NCI-H1436 (cell line): ENCODE results near the gene KIF26B.
"Not testable (repeated sequence)": the region's sequence is repeated elsewhere in the genome, so short reads cannot be mapped to it uniquely, and the experiment has no call there.

ENCODE experiments used
- DNase-seq: peaks from one replicate; lab custom pipeline; 2025; lab: John Stamatoyannopoulos, UW

KIF26B gene

DNA sequence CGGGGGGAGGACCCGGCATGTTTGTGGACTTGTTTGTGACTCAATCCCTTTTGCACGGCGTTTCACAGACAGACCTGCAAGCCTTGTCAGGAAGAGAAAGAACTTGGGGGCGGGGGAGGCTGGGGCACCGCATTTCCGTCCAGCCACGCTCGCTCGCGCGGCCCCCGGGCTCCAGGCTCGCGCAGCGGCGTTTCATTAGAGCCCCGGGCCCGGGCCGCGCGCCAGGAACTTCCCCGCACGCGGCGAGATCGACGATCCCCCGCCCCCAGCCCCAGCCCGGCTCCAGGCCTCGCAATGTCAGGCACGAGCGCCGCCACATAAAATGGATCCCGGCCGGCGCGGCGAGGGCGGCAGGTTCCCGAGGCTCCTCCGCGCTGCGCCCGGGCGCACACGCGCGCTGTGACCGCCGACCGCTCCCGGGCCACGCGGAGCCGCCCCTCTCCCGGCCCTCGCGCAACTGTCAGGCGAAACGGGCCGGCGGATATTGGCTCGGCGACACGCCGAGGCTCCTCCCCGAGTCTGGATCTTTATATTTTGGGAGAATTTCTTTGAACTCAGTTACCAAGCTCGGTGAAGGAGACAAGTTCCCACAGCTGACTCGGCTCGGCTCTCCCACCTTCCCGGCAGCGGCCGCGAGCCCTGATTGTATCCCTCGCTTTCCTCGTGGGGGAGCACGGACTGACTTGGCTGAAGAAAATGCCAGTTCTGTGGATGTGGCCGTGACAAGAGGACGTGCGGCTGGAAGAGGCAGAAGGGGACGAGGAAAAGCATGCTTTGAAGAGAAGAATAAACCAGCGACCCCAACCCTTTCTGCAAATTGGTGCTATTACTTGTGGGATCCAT, at the start of gene KIF26B:
KIF26B (plus strand) TSS at position 557 of the 843 bp plus-strand sequence. CDS start 440 bp downstream, outside the sequence.
- no peak for DNase-seq

DNA sequence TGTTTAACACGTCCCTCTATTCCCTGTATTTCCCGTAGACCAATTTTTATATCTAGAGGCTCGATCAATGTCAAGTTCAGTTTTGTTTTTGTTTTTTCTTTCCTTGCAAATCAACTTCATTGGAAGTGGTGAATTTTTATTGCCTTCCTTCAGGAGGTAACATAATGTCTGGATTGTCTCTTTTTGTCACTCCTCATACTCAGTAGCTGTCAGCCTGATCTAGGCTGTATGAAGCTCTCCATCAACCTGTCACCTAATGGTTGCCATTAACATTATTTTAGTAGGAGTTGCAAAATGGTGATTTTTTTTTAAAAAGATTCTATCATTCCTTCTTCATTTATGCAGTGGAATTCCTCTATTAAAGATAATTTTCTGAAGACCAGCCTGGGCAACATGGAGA, 49.7 kb upstream of the KIF26B start:
- DNase-seq: no peak

DNA sequence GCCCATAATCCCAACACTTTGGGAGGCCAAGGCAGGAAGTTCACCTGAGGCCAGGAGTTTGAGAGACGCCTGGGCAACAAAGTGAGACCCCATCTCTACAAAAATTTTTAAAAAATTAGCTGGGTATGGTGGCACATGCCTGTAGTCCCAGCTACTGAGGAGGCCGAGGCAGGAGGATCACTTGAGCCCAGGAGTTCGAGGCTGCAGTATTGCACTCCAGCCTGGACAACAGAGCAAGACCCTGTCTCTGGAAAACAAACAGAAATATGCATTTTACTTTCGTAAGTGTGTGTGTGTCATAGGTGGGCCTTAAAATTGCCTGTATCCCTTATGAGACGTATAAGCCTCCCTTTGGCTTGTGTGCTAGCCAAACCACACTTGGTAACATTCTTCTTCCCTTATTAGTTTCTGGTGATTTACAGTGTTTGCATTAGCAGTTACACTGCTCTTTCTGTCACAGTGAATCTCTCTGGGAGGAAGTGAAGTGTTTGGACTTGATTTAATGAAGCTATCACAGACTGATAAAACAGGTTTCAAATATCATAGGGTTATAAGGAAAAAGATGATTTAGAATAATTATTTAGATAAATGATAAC, 48.9 kb upstream of the KIF26B start:
- DNase-seq: no peak

DNA sequence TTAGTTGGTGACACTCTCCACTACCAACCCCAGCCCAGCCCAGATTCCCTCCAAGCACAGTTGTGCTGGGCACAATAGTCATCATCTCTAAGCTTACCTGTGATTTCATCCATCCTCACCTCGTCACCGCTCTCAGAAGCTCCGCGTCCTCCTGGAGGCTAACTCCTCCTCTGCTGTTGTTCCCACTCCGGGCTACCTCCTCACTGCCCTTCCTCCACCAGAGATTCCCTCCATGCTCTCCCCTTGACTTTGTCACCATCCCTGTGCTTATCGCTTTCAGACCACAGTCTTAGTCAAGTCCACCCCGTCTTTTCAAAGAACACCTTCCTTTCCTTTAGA, 47.0 kb upstream of the KIF26B start:
- DNase-seq: no peak

DNA sequence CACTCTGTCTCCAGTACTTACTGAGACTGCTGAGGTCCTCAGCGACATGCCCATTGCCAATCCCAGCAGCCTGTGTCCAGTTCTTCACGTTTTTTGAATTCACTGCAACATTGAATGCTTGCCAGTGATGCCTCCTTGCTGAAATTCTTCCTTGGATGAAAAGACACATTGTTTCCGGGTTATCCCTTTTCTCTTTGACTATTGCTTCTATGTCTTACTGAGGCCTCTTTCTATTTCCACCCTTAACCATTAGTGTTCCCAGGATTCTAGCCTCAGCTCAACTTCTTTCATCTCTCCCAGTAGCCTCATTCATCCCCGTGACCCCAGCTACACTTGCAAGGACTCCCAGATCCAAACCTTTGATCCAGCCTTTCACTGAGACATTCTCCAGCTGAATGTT, 46.5 kb upstream of the KIF26B start:
- DNase-seq: no peak

DNA sequence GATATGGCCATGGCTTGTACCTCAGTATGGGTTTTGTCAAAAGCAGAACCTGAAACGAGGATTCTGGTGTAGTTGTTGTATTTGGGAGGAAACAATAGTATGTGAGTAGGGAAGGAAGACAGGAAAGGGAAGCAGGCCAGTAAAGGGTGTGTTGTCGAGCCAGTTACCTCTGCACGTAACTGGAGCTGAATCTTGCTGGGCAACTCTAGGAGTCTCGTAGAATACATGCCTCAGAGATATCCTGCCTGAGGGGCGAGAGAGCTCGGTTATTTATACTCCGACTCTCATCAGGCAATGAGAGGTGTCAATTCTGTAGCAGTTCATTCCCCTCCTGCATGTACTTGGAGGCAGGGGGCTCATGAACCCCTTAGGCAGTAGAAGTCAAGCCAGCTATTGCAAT, 45.9 kb upstream of the KIF26B start:
- no peak for DNase-seq

DNA sequence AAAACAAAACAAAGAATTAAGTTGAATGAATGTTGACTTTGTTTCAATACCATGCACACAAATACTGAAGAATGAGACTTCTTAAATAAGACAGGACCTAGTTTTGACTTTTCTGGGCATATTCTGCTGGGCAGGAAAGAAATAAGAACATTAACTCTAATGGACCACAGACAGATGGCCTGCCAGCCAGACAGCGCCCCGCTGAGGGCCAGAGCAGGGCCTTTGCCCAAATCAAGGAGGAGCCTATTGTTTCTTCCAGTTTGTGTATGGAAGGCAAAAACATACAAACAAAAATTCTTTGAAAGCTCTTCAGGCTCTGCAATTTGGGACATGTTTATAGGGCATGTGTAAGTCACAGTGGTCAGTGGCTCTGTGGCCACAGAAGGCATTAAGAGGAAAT, 44.4 kb upstream of the KIF26B start:
- DNase-seq: no peak

DNA sequence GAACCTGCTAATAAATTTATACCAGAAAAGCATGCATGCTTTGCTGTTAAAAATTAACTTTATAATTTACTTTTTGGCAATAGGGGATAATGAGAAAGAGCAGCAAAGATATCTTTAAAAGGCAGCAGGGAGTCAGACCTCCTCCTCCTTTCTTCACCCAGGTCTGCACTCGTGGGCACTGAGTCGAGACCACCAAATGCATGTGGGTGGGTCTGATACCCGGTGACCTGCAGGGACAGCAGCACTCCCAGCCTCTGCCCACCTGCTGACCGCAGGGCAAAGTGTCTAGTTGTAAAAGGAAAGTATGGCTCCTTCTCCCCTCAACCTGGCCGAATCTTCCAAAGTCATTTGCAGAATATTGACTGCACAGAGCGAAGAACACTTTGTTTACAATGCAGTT, 43.7 kb upstream of the KIF26B start:
- no peak for DNase-seq

DNA sequence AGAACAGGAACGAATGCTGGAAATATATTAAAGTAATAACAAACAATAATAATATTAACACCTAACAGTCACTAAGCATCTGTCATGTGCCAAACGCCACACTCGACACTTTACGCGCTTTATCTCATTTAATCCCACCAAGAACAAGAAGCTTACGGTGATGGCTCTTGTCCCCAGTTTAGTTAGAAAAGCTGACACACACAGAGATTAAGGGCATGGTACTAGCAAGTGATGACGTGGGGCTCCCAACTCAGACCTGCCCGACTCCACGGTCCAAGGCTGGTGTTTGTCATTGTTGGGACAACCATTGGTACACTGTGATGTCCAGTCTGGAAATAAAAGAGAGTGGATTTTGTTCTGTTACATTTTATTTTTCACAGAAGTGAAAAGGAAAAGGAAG, 41.1 kb upstream of the KIF26B start:
- no peak for DNase-seq

DNA sequence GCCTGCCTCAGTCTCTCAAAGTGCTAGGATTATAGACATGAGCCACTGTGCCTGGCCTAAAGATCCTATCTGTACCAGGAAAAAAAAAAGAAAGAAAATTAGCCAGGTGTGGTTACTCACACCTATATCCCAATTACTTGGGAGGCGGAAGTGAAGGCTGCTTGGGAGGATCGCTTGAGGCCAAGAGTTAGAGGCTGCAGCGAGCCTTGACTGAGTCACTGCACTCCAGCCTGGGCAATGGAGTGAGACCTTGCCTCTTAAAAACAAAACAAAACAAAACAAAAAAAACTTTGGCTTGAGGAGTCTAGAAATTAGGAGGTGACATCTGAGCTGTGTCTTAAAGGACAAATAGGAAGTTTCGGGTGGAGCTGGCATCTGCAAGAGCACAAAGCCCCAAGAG, 38.7 kb upstream of the KIF26B start:
- no peak for DNase-seq

DNA sequence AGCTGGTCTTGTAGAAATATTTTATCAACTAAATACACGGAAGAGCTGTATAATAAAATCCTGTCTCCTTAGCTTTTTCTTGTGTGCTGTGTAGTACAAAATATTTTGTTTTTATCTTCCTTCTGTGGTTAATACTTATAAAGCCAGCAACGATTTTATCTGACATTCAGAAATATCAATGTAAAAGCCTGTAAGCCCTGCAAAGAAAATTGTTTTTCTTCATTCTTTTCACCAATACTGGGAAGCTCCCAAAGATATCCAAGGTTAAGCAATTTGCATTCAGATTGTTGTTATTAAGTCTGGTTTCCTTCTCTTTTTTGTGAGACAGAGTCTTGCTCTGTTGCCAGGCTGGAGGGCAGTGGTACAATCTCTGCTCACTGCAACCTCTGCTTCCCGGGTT, 38.0 kb upstream of the KIF26B start:
- no peak for DNase-seq

DNA sequence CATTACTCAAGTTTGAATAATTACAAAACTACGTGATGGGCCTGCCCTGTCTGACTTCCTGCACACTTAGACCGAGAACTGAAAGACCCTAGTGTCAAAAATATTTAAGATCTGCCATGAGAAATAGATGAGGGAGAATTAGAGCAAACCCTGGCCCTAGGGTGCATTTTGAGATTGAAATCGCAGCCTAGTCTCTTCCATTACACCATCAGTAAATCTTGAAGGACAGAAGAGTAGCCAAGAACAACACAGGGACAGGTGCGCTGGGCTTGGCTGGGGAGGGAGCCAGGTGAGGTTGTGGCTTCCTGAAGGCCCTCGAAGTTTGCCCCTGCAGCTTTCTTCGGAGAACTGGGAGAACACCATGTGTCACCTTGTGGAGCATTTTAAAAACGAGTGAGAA, 36.7 kb upstream of the KIF26B start:
- DNase-seq: no peak

DNA sequence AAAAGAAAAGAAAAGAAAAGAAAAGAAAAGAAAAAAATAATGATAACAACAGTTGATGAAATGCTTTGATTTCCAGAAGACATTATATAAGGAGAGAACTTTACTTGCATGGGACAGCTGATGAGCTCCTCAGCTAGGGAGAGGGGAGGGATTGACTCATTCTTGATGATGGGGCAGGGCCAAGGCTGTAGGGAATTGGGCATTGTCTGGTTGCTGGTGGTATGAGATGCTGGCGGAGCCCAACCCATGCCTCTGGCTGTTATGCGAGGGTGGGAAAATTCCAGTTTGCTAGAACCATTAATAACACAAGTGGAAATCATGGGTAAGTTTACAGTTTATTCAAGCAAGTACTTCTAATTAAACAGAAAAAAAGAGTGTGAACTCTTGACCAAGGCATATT, 36.0 kb upstream of the KIF26B start:
- DNase-seq: no peak

DNA sequence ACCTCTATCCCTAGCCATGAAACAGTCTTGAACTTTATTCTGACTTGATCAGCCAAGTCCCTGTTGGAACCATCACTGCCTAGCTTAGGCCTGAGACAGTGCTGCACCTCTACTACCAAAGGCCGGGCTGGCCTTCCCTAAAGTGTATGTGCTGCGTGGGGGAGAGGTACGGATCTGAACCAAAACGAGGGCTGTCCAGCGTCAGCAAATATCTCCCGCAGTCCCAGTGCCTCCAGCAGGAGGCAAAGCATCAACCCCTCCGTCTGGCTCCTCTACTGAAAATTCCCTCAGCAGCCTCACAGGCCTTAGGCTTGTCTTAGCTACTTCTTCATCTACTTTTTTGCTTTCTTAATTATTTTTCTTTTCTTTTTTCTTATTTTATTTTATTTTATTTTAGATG, 33.3 kb upstream of the KIF26B start:
- no peak for DNase-seq

DNA sequence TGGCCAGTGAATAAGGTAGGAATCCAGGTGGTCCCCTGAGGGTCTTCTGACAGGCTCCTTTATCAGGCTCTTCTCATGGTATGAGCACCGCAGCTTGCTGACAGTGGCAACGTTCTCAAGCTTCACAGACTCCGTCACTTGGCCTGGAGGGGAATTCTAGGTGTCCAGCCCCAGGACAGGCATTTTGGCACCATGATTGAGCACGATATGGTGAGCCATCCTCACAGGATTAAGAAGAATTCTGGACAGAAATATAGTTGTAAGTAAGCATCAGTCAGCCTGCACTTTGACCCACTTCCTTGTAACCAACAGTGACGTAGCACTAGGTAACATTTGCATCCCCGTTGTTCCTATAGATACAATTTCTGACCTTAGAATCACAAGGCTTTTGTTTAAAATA, 30.5 kb upstream of the KIF26B start:
- no peak for DNase-seq

DNA sequence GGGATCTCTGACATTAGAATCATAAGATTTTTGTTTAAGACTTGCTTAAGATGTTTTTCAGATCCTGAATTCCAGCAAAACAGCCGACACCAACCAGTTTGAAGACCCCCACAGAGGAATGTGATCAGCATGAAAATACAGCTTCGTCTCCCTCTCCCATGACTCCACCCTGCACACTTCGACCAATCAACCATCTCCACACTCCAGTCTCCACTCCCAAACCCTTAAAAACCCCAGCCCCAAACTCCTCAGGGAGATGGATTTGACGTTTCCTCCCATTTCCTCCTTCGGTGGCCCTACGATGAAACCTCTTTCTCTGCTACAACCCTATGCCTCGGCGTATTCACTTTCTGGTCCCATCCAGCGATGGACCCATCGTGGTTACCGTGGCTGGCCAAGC, 30.1 kb upstream of the KIF26B start:
- DNase-seq: no peak

DNA sequence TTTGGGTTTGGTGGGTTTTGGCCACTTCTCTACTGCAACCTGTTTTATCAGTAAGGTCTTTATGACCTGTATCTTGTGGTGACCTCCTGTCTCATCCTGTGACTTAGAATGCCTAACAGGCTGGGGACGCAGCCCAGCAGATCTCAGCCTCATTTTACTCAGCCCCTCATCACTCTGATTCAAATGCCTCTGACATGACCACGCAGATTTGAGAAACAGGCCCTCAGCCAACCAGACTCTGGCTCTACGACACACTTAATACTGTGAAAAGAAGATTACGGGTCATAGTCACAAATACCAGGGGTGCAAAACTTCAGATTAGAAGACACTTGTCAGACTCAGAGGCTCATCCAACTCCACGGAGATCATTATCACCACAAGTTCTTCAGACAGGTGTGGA, 28.3 kb upstream of the KIF26B start:
- no peak for DNase-seq

DNA sequence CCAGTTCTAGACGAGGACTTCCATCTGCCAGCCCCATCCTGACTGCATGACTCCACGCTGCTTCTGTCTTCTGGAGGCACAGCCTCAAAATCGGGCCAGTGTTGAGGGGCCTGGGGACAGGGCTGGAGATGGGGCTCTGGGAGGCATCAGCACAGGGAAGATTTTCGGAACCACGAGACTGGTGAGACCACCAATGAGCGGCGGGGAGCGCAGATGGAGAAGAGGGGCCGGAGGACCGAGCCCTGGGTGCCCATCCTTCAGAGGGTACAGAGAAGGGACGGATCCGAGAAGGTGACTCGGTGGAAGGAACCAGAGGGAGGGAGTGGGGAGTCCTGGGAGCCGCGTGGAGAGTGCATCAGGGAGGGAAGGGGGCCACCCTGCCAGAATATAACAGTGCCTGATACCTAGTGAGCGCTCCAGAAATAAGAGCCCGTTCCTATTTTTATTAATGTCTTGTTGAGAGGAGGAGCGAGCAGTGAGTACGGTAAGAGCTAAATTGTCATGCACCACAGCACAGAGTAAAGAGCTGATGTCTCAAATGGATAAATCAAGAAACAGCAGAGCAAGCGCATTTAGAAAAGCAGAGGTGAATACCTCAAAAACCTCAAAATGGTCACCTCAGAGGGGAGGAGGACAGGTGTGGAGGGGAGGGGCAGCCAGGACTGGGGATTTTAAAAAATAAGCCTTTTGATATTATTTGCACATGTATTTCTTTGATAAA, 26.2 kb upstream of the KIF26B start:
- no peak for DNase-seq

DNA sequence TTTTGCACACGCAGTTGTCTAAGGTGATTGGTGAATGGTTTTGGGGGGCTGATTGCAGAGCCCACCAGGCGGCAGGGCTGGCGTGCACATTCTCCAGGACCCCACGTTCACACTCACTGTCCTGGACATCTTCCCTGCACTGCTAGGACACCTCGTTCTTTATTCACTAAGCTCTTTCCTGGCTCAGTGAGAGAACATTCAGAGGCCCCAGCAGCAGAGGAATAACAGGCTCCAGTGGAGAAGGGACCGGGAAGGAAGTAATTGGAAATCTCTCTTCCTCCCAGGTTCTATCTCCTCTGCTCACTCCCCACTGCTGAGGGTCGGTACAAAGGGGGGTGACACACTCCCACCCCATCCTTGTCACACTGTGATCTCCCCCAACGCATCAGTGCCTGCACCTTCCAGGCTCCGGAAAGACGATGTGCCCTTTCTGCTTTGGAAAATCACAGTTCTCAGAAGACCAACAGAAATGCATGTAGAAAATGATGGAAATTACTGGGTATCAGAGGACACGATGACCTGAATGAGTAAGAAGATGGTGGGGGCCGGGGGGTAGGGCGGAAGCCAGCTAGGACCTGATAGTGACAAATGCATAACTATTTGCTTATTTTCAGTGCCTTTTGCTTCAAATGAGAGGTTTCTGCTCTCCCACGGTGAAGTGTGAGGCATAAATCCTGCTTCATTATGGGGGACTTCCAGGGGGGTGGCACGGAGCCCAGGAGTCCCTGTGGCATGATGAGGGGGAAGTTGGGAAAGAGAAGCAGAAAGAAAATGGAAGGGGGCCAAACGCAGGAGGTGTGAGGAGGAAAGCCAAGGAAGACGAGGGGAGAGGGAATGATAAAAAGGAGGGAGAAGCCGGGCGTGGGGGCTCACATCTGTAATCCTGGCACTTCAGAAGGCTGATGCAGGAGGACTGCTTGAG, 25.2 kb upstream of the KIF26B start:
- no peak for DNase-seq

DNA sequence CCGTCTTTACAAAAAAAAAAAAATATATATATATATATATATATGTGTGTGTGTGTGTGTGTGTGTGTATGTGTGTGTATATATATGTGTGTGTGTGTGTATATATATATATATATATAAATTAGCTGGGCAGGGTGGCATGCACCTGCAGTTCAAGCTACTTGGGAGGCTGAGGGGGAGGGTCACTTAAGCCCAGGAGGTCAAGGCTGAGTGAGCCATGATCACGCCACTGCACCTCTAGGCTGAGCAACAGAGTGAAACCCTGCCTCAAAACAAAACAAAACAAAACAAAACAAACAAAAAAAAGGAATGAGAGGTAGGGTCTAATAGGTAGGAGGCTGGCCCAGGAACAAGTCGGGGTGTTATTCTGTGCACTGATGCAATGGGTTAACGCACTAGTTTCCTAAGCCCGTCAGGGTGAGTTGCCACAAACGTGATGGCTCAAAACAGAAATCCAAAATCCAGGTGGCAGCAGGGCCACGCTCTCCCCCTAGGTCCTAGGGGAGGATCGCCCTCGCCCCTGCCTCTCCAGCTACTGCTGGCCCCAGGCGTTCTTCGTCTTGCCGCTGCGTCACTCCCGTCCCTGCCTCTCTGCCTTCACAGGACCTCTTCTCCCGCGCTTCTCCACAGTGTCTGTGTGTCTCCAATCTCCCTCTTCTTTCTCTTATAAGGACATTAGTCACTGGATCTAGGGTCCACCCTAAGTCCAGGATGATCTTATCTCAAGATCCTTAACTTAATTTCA, 24.3 kb upstream of the KIF26B start:
- not testable (repeated sequence) for DNase-seq

DNA sequence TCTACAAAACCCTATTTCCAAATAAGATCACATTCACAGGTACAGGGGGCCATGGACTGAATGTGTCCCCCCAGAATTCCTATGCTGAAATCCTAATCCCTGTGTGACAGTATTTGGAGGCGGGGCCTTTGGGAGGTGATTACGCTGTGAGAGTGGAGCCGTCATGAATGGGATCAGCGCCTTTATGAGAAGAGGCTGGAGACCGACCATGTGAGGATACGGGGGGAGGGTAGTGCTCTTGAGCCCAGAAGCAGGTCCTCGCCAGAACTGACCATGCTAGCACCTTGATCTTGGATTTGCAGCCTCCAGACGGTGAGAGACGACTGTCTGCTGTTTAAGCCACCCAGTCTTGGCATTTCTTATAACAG, 23.8 kb upstream of the KIF26B start:
- DNase-seq: no peak

DNA sequence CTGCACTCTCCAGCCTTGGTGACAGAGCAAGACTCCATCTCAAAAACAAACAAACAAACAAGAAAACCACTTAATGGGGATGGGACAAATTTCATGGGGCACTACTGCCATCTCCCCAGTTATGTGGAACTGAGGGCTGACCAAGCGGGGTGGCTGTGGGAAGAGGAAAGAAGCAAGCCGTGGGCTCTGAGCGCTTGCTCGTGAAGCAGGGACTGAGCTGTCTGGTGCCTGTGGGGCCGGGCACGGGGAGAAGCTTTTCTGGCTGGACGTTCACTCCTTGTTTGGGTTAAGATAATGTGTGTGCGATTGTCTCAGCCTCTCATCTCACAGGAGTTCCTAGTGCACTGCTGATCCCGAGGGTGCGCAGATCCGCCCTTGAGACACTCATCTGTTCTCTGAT, 22.0 kb upstream of the KIF26B start:
- DNase-seq: no peak
